22Rv1 (cell line): Measurements from ENCODE around the gene PLAGL1.

Experiments used
- ZFX ChIP-seq: fragments of 450-650 bp; IDR thresholded peaks from 2 replicates; pipeline ENCODE4 v1.6.1; 2017; ENCODE audit warnings: antibody characterized with exemption, borderline replicate concordance
- TF ChIP-seq, protein P1 (sequence below): fragments of 450-650 bp; IDR thresholded peaks from 2 replicates; pipeline ENCODE4 v1.5.1; 2017; ENCODE audit warnings: mild to moderate bottlenecking

DNA sequence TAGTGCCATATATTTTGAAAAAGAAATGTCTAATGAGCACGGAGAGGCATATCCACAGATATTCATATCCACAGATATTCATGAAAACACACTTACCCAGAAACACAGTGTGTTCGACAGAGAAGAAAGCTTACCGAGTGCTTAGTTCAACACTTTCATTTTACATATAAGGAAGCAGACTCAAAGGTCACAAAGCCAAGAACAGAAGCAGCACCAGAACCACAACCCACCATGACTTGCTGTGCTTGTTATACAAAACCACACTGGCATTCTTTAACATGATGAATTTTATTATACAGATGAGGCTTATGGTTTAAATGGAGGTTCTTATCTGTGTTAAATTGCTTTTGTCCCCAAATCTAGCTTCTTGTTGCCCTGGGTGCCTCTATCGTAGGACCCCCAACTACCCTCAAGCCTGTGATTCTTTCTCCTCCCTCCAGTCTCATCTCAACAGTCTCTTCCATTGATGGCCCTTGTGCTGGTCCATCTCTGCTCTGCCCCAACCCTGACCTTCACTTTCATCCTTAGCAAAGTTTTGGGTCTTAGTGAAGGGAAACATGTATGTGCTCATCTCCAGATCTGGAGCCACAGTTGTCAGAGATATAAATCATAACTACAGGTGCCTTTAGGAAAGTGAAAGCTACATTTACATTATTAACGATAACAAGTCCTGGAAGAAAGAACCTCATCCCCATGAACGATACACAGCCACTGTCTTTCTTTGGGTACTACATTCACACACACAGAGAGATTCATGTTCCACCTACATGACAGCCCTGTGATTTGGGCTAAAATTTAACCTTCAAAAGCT is 47.3 kb upstream of the PLAGL1 start:
- TF ChIP-seq, protein P1, sequence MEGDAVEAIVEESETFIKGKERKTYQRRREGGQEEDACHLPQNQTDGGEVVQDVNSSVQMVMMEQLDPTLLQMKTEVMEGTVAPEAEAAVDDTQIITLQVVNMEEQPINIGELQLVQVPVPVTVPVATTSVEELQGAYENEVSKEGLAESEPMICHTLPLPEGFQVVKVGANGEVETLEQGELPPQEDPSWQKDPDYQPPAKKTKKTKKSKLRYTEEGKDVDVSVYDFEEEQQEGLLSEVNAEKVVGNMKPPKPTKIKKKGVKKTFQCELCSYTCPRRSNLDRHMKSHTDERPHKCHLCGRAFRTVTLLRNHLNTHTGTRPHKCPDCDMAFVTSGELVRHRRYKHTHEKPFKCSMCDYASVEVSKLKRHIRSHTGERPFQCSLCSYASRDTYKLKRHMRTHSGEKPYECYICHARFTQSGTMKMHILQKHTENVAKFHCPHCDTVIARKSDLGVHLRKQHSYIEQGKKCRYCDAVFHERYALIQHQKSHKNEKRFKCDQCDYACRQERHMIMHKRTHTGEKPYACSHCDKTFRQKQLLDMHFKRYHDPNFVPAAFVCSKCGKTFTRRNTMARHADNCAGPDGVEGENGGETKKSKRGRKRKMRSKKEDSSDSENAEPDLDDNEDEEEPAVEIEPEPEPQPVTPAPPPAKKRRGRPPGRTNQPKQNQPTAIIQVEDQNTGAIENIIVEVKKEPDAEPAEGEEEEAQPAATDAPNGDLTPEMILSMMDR: no peak
- no peak for TF ChIP-seq ZFX
